ENCODE results near the gene NID1.

Gene NID1

DNA sequence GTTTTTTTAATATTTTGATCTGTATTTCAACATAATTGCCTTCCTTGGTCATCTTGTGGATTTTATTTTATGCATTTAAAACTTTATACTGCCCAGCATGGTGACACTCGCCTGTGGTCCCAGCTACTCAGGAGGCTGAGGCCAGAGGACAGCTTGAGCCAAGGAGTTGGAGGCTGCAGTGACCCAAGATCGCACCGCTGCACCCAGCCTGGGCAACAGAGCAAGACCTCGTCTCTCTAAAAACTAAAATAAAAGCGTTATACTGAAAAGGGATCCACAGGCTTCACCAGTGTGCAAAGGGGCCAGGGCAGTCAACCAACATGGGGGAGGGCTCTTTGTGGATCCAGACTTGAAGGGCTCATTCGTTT lies 1.4 kb downstream of the NID1 start:
- no peak for DNase-seq

DNA sequence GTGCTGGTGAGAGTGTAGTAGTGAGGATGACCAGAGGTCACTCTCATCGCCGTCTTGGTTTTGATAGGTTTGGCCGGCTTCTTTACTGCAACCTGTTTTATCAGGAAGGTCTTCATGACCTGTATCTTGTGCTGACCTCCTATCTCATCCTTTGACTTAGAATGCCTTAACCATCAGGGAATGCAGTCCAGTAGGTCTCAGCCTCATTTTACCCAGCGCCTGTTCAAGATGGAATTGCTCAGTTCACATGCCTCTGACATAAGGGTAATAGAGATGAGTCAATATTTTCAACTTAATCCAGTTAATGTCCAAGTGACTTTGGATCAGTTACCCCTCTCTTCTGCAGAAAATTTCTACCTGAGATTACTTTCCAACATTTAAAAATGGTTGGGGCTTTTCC lies 4.6 kb downstream of the NID1 start:
- DNase-seq: no peak

DNA sequence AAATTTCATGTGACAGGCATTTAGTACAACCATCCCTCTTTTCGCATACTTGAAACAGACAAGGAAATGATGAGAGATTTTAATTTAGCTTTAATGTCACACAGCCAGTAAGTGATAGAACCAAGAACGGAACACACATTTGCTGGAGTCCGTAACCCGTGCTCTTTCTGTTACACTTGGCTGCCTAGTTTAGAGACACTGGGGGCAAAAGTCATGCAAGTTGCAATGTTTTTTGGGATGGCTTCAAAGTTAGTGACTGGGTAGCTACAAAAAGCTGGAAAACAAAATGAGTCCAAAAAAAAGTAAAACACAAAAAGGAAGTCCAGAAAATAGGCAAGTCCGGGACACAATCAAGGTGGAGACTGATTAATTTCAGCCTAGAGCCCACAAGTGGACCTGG lies 5.9 kb downstream of the NID1 start:
- DNase-seq: no peak

DNA sequence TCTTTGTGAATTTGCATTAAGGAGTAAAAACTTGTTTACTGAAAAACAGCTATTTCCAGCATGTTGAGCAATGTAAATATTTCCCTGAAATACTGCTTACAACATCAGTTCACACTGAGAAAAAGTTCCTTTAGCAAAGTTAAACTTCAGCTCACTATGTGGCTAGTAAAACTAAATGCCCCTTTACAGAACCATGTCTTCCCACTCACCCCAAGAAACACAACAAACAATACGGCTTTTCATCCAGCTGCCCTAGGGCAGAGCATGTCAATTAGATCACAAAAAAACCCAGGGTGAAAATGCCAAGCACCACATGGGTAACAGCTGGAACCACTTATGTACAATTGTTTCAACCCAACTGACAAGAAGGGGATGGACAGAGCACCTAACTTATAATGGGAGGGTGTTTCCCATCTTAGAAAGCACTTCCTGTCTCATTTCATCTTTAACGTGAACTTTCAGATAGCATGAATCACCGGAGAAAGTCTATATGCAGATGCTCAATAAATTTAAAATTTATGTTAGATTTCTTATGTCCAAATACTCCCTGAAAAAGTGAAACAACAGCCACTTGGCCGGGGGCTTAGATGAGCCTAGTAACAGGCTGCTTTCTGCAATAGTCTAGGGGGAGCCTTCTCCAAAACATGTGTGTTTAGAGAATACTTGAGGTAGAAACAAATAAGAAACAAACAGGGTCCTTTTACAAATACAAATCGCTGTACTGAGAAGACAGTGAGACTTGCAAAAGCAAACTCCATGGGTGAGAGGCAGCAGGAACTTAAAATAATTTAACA lies 6.6 kb downstream of the NID1 start:
- no peak for DNase-seq

DNA sequence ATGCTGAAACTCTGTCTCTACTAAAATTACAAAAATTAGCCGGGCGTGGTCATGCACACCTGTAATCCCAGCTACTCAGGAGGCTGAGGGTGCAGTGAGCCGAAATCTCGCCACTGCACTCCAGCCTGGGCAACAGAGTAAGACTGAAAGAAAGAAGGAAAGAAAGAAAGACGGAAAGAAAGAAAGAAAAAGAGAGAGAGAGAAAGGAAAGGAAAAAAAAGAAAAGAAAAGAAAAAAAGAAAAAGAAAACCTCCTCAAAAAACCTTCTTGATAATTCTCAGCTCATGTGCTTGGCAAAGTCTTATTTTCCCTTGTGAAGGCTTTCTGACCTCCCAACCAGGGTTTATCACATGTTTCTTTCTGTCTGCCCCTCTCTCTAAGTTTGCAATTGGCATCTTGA lies 7.3 kb downstream of the NID1 start:
- DNase-seq: no peak

DNA sequence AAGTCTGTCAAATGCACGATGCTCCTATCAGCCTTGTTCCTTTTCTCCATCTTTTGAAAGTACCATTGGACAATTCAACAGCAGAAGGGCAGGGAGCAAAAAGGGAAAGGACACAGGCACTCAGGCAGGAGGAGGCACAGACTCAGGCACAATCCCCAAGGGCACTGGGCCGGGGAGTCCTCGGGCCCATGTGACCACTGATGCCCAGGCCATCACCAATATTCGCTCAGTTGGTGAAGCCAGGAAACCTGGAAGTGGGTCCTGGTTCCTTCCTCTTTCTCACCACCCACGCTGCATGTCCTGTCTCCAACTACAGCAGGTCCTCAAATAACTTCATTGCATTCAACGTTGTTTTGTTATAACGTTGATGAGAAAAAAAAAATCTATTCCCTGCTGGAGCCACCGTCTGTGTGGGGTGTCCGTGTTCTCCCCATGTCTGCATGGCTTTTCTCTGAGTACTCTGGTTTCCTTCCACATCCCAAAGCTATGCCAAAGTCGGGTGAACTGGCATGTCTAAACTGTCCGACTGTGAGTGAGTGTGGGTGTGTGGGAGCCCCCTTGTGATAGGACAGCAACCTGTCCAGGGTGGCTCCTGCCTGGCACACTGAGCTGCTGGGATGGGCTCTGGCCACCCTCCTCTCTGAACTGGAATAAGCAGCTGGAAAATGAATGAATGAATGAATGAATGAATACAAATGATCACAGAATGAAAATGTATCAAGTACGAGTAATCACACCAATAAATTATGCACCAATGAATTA lies 12.5 kb downstream of the NID1 start:
- no peak for DNase-seq

DNA sequence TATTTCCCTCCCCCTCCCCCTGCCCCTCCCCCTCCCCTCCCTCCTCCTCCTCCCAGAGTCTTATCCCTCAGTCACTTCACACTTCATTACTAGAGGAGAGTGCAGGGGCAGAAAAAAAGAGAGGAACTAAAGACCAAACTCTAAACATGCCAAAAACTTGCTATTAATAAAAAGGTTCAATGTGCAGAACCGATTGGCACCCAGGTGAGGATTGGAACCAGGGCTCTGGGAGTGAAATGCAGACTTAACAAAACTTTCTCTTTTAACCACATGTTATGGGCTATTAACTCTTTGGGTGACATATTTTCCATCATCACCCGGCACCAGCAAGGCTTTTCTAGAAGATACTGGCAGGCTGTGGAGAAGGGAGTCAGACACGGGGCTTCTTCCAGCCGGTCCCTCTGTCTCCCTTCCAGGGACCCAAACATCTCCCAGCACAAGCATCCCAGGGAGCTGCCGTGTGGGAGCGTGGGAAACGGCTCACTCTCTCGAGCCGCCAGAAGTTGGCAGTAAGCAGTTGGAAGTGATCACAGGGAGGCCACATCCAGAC lies 13.6 kb downstream of the NID1 start:
- no peak for DNase-seq

DNA sequence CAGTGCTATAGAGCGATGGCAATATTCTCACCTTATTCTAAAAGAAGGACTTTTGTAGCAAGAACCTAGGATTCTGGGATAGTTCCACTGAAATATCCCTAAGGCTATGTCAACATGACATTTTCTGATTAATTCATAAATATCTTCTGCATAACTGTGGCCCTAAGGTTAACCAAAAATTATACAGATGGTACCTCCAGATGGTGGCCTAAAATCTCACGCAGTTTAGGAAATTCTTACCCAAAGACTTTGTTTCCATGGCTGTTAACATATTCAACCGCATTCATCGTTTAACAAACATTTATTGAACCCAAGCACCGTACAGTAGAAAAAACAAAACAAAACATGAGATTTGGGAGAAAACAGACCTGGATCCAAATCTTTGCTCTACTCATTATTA lies 19.1 kb downstream of the NID1 start:
- no peak for DNase-seq

DNA sequence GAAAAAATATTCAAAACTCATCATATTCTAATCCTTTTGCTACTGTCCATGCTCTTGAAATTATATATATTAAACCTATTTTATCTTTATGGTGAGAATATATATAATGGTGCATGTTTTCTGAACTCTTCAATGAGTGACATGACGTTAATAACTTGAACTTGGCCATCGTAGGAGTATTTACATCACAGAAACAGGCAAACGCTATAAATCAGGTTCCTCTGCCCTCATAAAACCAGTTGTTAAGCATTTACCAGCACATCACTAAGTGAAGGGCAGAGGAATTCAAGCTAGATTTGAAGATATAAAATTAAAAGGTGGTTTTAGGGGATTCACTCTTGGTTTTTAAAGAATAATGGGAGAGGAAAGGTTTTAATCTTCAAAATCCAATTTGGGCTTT lies 20.5 kb downstream of the NID1 start:
- no peak for DNase-seq

DNA sequence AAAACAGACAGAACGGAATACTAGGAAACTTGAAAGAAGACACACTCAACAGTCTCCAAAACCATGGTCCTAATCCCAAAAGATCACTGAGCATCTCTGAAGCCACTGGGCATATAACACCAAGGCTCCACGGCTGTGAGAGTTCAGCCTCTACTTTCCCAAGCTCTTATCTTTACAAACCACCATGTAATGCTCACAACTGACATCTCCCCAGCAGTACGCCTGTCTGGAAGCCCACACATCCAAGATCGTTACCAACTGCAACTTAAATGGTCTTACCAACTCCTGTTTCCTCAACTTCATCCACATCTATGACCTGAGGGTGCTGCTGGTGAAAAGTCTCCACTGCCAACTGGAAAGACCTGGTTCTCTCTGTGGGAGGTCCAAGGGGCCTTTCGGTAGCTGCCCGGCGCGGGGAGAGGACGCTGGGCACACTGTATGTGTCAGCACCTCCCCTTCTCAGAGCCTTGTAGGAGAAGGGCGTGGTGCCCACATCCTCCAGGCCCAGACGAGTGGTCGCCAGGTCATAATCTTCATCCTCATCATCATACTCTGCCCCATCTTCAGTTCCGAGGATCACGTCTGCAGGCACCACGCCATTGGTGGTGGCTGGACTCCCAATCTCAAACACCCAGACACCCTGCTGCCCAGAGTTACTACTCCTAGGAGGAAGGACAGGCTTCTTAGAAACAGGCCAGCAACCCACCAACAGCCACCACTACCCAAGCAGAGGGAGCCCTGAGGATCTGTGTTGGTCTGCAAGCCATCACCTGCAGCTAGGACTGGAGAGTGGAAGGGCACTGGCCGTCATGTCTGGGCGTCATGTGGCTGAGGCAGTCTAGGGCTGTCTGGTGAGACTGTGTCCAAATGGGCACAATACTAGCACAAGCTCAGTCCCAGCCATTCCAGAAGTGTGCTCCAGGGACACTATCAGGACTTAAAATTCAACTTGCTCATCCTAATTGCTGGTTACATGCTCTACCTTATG lies 23.0 kb downstream of the NID1 start:
- DNase-seq: no peak

DNA sequence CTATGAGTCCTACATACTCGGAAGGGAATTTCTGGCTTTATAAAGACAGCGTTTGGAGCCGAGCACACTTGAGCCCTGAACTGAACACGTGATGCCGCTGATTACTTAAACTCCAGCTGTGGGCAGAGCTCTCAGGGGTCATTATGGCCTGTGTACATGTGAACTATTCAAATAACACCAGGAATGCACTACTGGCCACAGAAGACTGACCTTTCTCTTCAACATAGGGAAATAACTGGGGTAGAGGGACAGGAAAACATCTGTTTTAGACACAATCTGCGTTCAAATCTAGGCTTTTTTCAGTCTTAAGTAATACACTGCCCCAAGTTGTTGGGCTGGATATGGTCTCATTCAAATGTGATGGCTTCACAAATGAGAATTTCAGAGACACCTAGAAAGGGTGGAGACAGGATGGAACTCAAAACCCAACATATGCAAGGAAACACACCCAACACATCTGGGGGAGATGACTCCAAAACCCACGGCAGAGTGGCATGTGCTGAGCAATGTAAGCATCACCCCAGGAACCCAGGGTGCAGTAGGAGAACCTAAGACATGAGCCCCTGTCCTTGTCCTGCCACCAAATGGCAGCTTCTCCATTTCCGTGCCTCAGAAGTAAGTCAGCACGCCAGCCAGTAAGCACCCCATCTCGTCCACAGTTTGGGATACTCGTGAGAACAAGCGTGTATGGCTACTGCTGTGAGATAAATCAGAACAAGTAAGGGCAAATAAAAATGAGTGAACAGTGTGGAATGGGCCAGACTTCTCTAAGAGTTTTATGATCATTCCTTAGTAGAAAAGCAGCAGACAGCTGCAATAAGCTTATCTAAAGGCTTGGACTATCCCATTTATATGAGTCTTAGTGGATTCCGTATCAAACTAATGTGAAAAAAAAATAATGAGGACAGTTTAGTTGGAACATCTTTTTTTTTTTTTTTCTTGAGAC lies 24.9 kb downstream of the NID1 start:
- DNase-seq: no peak

DNA sequence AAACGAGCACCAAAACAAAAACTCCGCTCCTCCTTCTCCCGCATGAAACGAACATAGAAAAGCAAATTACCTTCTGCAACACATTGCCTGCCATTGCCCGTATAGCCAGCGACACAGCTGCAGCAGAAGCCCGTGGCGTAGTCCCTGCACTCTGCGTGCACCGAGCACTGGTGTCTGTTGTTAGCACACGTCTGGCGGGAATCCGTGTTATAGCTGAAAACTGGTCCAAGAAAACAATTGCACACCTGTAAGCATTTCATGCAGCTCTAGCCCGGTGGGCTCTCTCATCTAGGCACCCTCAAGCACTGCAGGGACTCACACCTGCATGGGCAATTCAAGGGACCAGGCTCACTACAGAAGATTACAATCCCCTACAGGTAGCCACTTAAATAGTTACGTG lies 26.9 kb downstream of the NID1 start:
- no peak for DNase-seq

DNA sequence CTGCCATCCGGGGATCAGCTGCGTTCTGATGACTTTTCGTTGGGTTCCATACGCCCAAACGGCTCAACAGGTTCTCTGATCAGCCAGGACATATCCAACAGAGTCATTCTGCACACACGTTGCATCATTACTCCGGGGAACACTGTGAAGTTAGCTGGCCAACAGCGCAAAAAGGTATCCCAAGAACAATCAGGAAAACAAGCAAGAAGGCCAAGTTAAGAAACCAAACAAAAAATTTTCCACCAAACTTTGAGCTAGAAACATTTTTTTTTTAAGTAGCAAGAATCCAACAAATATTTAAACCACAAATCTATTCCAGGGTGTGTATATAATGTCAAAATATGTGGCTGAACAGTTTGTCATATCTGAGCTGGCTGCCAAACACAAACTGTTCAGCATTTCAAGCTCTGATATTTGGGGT lies 29.2 kb downstream of the NID1 start:
- no peak for DNase-seq

DNA sequence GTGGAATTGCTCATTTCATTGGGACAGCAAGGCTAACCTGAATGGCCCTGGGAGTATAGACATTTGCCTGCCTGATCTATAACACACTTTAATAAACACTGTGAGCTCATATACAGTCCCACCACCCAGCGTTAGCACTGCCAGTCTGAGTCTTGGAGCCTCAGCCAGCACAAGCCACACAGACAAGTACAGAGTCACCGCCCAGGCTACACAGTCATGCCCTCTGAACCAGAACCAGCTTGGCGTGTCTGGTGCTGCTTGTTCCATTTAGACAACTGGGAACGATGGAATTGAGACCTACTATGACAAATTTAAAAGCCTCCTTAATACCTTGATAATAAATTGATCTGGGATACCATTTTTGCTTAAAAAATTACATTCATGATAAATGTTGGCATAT lies 31.6 kb downstream of the NID1 start:
- no peak for DNase-seq

DNA sequence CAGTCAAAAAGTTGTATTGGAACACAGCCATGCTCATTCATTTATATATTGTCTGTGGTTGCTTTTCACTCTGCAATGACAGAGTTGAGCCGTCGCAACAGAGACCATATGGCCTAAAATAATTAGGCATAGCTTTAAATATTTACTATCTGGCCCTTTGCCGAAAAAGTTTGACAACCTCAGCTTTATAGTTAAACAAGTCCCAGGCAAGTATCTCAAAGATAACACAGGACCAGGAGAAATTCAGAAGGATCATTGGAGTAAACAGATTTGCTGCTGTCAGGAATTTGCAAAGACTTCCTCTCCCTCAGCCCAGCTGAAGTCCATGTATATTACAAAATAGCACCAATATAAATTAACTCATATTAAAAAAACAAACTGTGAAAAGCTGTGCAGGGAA lies 34.4 kb downstream of the NID1 start:
- DNase-seq: no peak

DNA sequence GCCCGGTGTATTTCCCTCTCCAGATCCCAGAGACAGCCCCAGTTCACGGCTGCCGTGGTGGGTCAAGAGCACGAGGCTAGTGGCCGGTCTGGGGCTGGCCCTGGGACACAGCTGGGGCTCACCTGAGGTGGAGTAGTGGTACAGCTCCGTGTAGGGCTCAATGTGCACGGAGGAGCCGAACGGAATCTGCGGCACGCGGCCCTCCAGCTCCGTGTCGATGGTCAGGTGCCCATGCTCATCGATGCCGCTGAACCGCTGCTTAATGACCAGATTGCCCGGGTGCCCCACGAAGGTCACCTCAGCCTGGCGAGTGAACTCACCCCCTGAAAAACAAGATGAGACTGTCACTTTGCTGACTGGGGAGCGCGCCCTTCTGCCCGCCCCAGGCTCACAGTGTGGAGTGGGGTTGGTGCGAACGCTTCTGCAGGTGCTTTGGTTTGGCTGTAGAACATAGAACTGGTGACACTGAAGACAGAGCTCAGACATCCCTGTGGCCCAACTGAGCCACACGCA lies 35.4 kb downstream of the NID1 start:
- DNase-seq: no peak

DNA sequence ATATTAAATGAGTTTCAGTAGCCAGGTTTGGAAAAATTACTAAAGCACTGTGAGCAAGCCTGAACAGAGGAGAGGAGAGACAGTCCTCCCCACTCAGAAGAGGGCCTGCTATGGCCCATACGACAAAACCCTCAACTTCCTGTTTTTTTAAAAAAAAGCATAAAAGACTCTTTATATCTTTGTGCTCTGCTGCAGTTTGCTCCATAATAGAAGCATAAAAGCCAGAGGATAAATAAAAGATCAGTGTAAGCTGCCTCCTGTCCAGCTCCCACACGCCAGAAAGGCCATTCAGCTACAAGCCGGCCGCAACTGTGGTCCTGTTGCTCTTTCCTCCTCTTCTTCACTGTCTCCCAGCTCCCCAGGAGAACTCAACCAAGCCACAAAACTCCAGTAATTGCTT lies 37.8 kb downstream of the NID1 start:
- no peak for DNase-seq

DNA sequence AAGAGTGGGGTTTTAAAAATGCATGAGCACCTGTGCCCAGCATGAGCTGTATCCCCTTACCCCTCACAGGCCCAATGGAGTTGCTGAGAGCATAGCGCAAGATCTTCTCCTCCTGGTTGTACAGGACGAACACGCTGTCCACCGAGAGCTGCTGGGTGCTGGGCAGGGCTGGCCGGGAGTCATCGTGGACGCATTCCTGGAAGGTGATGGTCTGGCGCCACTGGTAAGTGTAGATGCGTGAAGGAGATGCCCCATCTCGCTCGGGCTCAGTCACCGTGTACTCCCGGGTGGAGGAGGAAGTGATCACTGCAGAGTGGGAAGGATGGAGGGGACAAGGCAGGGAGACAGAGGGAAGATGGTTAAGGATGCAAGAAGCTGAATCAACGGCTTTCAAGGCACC lies 39.1 kb downstream of the NID1 start:
- DNase-seq: no peak

DNA sequence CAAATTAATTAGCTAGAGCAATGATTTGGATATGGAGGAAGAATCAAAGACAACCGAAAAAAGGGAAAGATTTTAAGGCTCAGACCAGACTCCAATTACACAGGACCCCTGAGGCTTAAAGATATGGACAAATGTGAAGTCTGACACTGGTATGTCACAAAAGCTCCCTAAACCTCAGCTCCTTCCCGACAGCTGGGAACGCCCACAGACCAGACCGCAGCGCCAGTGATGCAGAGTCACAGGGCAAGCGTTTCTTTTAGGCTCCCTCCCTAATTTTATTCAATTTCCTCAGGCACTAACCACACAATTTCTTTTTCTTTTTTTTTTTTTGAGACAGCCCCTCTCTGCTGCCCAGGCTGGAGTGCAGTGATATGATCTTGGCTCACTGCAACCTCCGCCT lies 40.2 kb downstream of the NID1 start:
- no peak for DNase-seq

DNA sequence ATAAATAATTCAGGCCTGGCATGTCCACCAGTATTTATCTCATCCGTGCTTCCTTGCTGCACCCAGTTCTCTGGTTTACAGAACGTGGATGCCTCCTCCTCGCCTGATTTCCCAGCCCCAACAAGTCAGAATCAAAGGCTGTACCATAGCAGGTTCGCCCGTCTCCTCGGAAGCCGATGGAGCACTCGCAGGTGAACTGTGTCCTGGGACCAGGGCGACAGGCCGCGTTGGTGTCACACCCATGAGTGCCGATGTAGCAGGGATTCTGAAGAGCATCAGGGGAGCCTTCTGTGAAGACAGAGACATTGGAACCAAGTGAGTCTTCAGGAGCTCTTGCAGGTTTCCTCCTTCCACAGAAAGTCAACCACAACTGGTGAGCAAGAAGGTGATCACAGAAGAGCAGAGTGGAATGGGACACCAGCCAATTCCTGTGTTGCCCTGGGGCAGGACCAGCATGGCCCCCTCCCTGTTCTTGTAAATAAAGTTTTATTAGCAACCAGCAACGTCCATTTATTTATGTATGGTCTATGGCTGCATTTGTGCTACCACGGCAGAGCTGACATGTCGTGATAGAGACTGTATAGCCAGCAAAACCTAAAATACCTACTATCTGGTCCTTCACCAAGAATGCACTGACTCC lies 40.8 kb downstream of the NID1 start:
- no peak for DNase-seq
